NCI-H345 treated with DMSO at 0.1 percent for 48 hours (cell line): Measurements from ENCODE around the gene MEF2D.

Source experiments
- DNase-seq: peaks from one replicate; lab custom pipeline; 2025; ENCODE audit not compliant: unreplicated experiment; lab: John Stamatoyannopoulos, UW

The MEF2D gene

DNA sequence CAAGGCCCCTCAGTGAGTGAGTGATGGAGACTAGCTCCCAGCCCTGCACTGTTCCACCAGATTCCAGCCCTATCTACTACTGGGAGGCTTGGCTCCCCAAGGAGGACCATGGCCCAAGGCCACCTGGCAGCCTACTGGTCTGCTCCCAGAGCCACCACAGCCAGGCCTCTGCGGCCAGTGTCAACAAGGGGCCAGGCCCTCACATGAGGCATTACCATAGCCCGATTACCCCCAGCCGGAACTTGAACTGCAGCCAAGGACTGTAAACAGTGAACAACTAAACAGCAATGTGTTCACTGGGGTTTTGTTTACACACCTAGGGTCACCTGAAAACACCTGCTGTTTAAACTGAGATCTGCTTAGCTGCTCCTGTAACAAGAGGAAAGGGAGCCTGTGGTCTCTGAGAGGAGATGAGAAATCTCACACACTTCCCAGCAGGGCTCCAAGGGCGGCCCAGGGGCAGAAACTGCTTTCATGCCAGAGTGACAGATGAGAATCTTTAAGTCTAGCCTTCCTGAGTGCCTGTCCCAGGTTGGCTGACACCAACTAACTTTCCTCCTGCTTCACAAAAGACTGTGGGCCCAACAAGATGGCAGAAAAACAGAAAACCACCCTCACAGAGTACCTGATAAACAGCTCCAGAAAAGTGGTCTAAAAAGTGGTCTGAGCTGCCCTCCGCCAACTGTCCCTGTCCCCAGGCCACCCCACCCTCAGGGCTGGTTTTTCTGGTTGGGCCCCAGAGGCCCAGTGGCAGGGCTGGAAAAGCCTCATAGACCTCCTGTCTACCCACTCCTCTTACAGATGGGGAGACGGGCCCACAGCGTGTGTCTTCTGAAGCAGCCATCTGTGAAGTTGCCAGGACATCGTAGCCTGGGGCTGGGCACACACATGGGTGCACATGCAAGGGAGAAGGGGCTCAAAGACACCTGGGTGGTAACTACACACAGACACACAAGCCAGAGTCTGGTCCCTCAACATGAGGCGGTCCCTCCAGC lies 28.8 kb downstream of the MEF2D start:
- DNase-seq: peak; percentile 100

GRCh38 chr1:156470473-156470872 lies 30.1 kb downstream of the MEF2D start:
- no peak for DNase-seq

DNA sequence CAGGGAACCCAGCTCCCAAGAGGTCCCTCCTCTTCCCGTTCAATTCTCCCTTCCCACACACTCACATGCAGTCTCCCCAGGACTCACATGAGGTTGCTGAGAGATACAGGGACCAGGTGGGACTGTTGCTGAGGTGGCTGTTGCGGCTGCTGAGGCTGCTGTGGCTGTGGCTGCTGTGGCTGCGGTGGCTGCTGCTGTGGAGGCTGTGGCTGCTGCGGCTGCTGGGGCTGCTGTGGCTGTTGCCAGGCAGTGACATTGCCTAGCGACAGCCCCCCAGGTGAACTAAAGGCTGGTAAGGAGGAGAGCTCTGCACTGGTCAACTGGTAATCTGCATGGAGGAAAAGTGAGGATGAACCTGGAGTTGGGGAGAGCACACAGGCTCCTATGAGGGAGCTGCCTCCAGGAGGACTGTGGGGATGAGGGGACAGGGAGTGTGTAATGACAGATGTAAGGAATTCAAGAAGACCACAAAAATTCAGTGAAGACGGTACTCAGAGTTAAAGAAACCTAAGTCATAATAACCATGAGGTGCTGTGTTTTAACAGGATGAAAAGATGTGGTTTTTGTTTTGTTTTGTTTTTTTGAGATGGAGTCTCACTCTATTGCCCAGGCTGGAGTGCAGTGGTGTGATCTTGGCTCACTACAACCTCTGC lies 31.8 kb downstream of the MEF2D start:
- DNase-seq: no peak

DNA sequence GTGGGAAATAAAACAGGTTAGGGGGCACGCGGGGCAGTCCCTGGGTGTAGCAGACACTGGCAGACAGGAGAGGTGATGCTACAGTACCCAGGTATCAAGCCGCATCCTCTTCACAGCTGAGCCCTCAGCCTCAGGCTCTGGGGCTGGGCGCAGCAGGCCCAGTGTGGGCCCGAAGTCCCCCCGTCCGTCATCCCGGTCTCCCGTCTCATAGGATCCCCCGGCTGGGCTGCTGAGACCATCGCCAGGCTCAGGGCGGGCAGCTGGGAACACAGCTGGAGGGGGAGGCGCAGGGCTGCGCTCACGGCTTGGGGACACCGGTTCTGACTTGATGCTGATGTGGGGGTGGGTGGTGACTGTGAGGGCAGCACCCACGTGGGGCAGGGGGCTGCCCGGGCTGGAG lies 32.7 kb downstream of the MEF2D start:
- DNase-seq: no peak

GRCh38 chr1:156467385-156467784 lies 33.2 kb downstream of the MEF2D start:
- no peak for DNase-seq

GRCh38 chr1:156465747-156466365 lies 34.7 kb downstream of the MEF2D start:
- DNase-seq: no peak

DNA sequence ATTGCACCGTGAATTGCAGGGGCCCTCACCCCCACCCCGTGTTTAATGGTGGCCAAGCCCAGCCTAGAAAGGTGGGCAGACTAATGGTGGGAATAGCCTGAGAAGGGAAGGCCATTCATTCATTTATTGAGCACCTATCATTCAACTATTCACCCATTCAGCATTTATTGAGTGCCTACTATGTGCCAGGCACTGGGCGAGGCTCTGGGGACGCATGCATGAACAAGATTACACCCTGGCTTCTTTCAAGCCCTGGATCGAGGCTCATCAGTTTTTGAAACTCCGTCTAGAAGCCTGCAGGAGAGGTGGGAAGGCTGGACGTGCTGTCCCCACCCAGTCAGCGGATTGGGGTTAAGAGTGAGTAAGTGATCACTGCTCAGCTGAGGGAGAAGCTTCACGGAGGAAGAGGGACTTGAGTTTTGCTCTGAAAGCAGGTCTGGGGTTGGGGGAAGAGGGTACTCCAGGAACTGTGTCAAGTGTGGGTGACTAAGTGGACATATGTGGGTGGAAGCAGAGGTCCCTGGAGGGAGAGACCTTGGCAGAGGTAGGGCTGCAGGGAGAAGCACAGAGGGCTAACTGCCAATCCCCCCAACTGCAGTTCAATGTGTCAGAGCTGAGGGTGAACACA lies 35.6 kb downstream of the MEF2D start:
- no peak for DNase-seq

GRCh38 chr1:156464335-156464734 lies 36.2 kb downstream of the MEF2D start:
- no peak for DNase-seq

GRCh38 chr1:156463874-156464273 lies 36.7 kb downstream of the MEF2D start:
- no peak for DNase-seq

DNA sequence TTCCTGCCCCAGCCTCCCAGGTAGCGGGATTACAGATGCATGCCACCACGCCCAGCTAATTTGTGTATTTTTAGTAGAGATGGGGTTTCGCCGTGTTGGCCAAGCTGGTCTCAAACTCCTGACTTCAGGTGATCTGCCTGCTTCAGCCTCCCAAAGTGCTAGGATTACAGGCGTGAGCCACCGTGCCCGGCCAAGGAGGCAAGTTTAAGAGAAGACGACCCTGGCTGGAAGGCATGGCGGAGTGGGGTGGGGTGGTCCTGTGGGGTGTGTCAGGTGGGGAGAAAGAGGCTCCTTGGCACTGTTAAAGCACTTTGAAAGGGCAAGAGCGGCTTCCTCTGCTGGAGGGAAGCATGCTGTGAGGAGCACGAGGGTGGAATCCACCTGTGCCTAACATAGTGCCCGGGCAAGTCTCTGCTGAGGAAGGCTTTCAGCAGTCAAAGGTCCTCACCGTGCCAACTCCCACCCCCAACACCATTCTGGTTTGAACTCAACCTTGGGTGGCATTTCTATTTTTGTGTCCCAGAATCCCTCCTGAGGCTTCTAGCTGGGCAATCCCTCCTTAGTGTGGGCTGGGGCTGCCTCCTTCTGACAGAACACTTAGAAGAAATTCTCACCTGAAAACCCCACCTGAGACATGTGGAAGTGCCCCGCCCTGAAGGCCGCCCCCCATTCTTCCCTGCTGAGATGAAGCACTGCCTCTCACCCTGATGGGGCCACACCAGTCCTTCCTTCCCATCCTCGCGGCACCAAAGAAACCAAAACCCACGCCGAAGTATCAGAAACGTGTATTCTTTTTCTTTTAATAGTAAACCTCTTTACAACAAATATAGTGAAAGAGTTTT lies 37.4 kb downstream of the MEF2D start:
- no peak for DNase-seq

DNA sequence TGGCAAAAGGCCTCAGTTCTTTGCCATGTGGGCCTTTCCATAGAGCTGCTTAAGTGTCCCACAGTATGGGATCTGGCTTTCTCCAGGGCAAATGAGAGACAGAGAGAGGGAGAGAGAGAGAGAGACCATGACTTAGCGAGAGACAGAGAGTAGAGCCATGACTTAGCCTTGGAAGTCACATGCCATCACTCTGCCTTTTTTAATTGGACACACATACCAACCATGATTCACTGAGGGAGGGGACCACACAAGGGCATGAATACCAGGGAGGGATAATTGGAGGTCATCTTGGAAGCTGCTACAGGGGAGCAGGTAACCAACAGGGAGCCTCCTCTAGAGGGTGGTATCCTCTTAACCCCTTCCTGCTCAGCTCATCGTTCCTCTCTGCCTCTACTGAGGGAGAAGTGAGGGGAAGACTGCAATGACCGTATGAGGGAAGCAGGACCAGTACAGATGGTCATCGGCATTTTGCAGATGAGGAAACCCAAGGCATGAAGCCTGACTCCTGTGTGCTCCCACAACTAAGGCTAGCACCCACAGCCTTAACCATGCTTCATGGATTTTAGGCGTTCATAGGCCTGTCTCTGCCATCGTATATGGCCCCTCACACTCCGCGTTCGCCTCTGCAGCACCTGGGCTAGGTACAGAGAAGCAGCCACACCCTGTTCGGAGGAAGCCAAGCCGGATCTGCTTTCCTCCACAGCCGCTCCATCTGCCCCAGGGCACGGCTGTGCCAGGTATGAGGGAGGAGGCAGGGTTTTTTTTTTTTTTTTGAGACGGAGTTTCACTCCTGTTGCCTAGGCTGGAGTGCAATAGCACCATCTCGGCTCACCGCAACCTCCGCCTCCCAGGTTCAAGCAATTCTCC lies 38.6 kb downstream of the MEF2D start:
- DNase-seq: no peak

GRCh38 chr1:156461109-156461508 lies 39.5 kb downstream of the MEF2D start:
- DNase-seq: no peak

DNA sequence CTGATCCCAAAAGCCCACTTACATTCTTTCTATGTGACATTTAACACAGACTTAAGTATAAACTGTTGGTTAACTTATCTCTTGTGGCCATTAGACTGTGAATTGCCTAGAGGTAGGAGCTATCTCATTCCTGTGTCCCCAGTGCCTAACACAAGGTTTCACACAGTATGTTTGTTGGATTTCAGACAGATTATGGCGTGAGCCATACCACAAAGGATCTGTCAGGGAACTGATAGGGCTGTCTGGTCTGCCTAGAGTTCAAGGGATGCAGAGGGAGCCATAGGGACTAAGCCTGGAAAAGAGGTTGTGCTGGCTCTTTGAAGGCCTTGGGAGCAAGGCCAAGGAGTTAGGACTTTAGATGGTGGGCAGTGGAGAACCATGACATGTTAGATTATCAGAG lies 40.0 kb downstream of the MEF2D start:
- DNase-seq: no peak

- no peak for DNase-seq
Observed at GRCh38 chr1:156458181-156458503, 42.4 kb downstream of the MEF2D start.

GRCh38 chr1:156456625-156457465 lies 43.7 kb downstream of the MEF2D start:
- DNase-seq: peak; percentile 100

DNA sequence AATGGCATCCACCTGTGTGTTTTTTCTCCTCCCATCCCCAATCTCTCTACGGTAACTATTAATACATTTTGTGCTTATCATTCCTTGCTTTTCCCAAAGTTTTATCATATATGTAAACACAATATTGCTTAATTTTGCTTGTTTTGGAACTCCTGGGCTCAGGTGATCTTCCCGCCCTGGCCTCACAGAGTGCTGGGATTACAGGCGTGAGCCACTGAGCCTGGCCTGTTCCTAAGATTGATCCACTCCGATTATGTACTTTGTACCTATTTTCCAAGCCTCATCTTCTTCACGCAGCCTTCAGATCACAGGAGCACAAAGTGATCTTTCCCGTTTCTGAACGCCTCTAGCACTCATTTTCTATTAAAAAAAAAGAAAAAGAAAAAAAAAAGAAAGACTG lies 45.2 kb downstream of the MEF2D start:
- no peak for DNase-seq

DNA sequence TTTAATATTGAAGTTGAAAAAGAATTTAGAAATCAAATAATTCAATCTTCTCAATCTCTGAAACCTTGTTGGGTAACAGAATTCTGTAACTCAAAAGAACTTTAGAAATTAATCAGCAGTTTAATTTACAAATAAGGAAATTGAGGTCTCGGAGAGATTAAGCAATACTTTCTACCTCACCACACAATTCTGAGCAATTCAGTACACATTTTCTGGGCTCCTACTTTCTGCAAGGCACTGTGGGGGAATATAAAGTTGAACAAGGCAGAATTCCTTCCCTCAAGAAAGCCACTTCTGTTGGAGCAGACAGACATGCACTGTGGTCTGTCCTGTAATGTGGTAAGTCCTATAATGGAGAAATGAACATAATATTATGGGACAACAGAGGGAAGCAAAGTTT lies 47.7 kb downstream of the MEF2D start:
- no peak for DNase-seq

DNA sequence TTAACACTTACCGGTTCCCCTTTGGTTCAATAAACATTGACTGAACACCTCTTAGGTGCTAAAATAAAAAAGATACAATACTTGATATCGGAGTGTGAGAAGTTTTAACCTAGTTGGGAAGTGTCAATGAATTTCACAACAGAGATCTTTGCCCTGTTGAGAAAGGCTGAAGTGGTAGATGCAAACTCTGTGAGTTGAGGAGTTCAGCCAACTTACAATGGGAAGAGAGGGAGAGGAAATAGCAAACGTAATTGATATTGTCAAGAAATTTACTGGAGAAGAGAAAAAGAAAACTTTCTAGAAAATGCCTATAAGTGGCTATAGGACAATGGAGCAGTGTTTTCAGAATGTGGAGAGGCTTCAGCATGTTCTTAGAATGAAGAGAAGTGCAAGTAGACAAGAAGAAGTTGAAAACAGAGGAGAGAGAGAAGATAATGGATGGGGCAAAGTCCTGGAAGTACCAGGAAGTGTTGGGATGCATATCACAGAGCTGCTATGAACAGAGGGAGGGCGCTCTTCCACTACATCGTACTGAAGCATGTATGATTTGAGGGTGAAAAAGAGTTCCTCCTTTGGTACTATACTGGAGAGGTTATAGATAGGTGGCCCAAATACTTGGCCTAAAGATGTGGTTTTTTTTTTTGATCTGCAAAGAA lies 48.9 kb downstream of the MEF2D start:
- no peak for DNase-seq
